Thoracic aorta (tissue), 2 donors: ENCODE results near the gene TENM4. TPM values are rescaled to one million over a fixed set of nuclear protein-coding genes. Genes with fewer than 3 reads are reported as not detected.
A peak's percentile ranks its signal among the peaks of the same experiment; 100 is the strongest.

ENCODE experiments used
- ATAC-seq: fragments of 150-250 bp; one replicate; pipeline ENCODE4 v1.8.0; 2017; ENCODE audit warnings: low read depth; ENCODE audit not compliant: insufficient number of reproducible peaks, low FRiP score
- DNase-seq: peaks from one replicate; pipeline ENCODE4 v3.0.0-alpha.2; 2020; ENCODE audit warnings: low spot score
- H3K27ac ChIP-seq, 2 donors: fragments of 200-600 bp; sonication (generic); 1 replicate in 1 of 2; 2 replicates in 1 of 2; pipeline ENCODE4 v1.5.1; 2016; ENCODE audit warnings: mild to moderate bottlenecking in 2 of 2, moderate library complexity in 2 of 2
- H3K27me3 ChIP-seq: fragments of 200-600 bp; sonication (generic); replicated peaks from 2 replicates; pipeline ENCODE4 v1.6.0; 2016; ENCODE audit warnings: mild to moderate bottlenecking; ENCODE audit not compliant: insufficient read depth
- H3K36me3 ChIP-seq: fragments of 200-600 bp; sonication (generic); one replicate; pipeline ENCODE4 v1.5.1; 2016
- H3K4me1 ChIP-seq, 2 donors: fragments of 200-600 bp; sonication (generic); 1 replicate in 1 of 2; 2 replicates in 1 of 2; pipeline versions ENCODE4 v1.5.1 to v1.6.0; 2016; ENCODE audit warnings: low read depth in 2 of 2, mild to moderate bottlenecking in 1 of 2; ENCODE audit not compliant: control insufficient read depth in 1 of 2
- H3K4me3 ChIP-seq: fragments of 200-600 bp; sonication (generic); 2 replicates; pipeline ENCODE4 v1.5.1; 2016; ENCODE audit warnings: mild to moderate bottlenecking
- H3K9me3 ChIP-seq: fragments of 200-600 bp; sonication (generic); 2 replicates; pipeline ENCODE4 v1.5.1; 2016
- CTCF ChIP-seq: fragments of 200-600 bp; sonication (generic); IDR thresholded peaks from one replicate; pipeline ENCODE4 v1.5.1; 2019; ENCODE audit warnings: antibody characterized with exemption
- total RNA-seq, 2 donors: library from RNA; depleted of rRNA; stranded (reverse); fragments of >200 nt; gene quantifications; one replicate each; pipeline versions ENCODE4 v1.1.0 to v1.2.3, GENCODE V29; 2016

TENM4 gene
- total RNA-seq, 2 donors from 2014 or later: 6.1 to 13.3 TPM

- Histone ChIP-seq H3K4me1 (peaks cover 4 to 23% of the 10 kb centered on the region in 2 donors), H3K36me3 (no peaks in the 10 kb centered on the region), H3K27me3 (no peaks in the 10 kb centered on the region), H3K4me3 (peak overlapping the region; percentile 34), H3K27ac (peak overlapping the region in 1 of 2 donors; percentile 37), H3K9me3 (no peaks in the 10 kb centered on the region)
- TF ChIP-seq CTCF: no peak
- no peak for ATAC-seq
- no peak for DNase-seq
These were observed 203.7 kb downstream of the TENM4 start for GRCh38 chr11:79237091-79237490.

- H3K27ac ChIP-seq: no peak overlapping the region
- no peaks in the 10 kb centered on the region for H3K9me3 ChIP-seq
- no peak for ATAC-seq
- H3K4me1 ChIP-seq: peaks cover 4 to 20% of the 10 kb centered on the region in 2 donors
- H3K36me3 ChIP-seq: no peaks in the 10 kb centered on the region
- H3K4me3 ChIP-seq: no peak overlapping the region
- H3K27me3 ChIP-seq: no peaks in the 10 kb centered on the region
- DNase-seq: no peak
- no peak for TF ChIP-seq CTCF
These were observed 204.3 kb downstream of the TENM4 start for GRCh38 chr11:79236541-79236971.

- no peak for DNase-seq
- H3K9me3 ChIP-seq: no peaks in the 10 kb centered on the region
- no peak overlapping the region for H3K27ac ChIP-seq
- peaks cover 4 to 20% of the 10 kb centered on the region in 2 donors for H3K4me1 ChIP-seq
- no peak for ATAC-seq
- no peak for TF ChIP-seq CTCF
- no peaks in the 10 kb centered on the region for H3K27me3 ChIP-seq
- no peak overlapping the region for H3K4me3 ChIP-seq
- no peaks in the 10 kb centered on the region for H3K36me3 ChIP-seq
These were observed 205.1 kb downstream of the TENM4 start for GRCh38 chr11:79235696-79236095.

- ATAC-seq (no peak), DNase-seq (no peak)
- H3K9me3 ChIP-seq: no peaks in the 10 kb centered on the region
- H3K4me1 ChIP-seq: peaks cover 0 to 8% of the 10 kb centered on the region in 2 donors
- no peak for TF ChIP-seq CTCF
- H3K27me3 ChIP-seq: no peaks in the 10 kb centered on the region
- no peaks in the 10 kb centered on the region for H3K36me3 ChIP-seq
- no peak overlapping the region for H3K27ac ChIP-seq
- H3K4me3 ChIP-seq: no peak overlapping the region
These were observed 208.5 kb downstream of the TENM4 start for GRCh38 chr11:79232346-79232745.

- ATAC-seq (no peak), DNase-seq (no peak)
- no peaks in the 10 kb centered on the region for H3K9me3 ChIP-seq
- H3K36me3 ChIP-seq: no peaks in the 10 kb centered on the region
- TF ChIP-seq CTCF: no peak
- H3K4me3 ChIP-seq: no peak overlapping the region
- H3K27me3 ChIP-seq: no peaks in the 10 kb centered on the region
- no peak overlapping the region for H3K27ac ChIP-seq
- H3K4me1 ChIP-seq: peaks cover 4 to 7% of the 10 kb centered on the region in 2 donors
These were observed 211.8 kb downstream of the TENM4 start for GRCh38 chr11:79229047-79229446.
